HG03066 (cell line): ENCODE measurements around the gene LCE6A.

Source experiments
- ATAC-seq: cut with Tn5 transposase; IDR thresholded peaks from one replicate; pipeline ENCODE4 v1.9.1; 2021; ENCODE audit warnings: low read depth; ENCODE audit not compliant: unreplicated experiment

LCE6A gene, protein sequence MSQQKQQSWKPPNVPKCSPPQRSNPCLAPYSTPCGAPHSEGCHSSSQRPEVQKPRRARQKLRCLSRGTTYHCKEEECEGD

DNA sequence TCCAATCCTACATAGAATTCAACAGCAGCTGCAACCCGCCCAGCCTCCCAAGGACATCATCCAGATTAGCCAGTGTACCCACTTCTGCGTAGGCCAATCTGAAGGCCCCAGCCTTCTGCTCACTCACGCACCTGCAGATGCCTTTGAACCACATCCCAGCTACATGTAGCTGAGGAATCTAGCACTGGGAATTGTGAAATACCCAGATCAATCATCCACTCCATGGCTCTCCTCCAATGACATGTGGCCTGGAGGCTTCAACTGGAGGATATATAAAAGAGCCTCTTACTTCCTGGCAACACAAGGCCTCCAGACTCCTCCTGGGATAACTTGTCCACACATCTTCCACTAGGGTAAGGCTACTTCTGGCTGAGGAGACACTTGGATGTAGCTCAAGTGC, at the start of gene LCE6A:
Gene LCE6A (plus strand): TSS at position 301 of the 400 bp plus-strand sequence. CDS start 665 bp downstream, outside the sequence.
- ATAC-seq: no peak

DNA sequence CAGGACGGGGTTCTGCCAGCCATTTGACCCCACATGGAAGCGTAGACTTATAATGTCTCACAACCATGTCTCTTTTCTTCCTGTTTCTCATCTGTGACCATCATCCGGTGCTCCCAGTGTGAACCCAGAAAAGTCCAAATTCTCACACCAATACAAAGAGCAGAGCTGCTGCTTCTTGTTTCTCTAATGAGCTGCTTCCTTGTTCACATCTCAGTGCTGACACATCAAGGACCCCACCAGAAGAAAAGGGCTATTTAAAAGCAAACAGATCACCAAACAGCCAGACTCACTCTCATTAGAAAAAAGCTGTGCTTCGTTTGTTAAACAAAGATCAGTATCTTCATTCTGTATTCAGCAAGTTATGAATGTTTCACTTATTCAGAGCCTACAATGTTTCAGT, 47.0 kb upstream of the LCE6A start:
- no peak for ATAC-seq

DNA sequence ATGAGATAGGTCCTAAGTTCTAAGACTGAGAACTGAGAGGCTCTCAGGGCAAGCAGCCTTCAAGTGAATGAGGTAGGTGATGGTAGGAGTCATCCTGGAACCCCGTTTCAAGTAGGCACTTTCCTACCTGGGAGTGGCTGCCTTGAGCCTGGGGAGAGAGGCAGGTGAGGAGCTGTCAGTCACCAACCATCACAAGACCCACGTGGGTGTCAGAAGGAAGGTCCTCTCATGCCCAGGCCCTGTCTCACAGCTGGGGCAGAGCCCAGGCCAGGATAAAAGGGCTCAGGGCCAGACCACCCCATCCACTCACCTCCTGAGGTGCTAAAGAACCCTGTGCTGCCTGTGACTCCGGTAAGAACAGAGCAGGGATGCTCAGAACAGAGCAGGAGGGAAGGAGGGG, 46.2 kb upstream of the LCE6A start, which contains the start of gene LCE1D:
Gene LCE1D (plus strand): TSS at position 301 of the 400 bp plus-strand sequence. CDS start 1,074 bp downstream, outside the sequence.
- ATAC-seq: no peak

DNA sequence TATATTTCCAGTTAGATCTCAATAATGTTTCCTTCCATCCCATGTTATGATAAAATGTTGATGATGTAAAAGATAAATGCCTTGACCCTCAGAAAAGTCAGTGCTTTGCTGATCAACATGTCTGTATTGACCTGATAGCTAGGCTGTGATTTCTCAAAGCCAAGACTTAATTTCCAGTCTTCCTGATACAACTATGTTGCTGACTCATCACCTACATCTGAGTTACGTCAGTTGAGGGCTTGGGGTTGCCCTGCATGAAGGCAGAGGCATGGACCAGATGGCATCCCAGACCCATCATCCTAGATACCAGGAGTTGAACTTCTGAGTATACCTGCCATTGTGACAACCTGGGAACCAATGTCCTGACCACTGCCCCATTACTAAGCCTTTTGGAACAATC, 41.3 kb upstream of the LCE6A start:
- ATAC-seq: no peak

DNA sequence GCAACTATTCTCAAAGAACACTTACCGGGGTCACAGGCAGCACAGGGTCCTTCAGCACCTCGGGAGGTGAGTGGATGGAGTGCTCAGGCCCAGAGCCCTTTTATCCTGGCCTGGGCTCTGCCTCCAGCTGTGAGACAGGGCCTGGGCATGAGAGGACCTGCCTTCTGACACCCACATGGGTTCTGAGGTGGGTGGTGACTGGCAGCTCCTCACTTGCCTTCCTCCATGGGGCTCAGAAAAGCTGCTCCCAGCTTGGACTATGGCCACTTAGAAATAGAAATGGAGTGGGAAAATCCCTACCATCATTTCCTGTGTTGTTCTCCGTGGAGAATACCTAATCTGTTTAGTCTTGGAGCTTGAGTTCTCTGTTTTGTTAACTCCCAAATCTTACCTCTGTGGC, 36.1 kb upstream of the LCE6A start, which contains the start of gene LCE1C:
Gene LCE1C (minus strand): TSS at position 76 of the 400 bp plus-strand sequence. CDS start 1,173 bp downstream, outside the sequence.
- ATAC-seq: no peak

DNA sequence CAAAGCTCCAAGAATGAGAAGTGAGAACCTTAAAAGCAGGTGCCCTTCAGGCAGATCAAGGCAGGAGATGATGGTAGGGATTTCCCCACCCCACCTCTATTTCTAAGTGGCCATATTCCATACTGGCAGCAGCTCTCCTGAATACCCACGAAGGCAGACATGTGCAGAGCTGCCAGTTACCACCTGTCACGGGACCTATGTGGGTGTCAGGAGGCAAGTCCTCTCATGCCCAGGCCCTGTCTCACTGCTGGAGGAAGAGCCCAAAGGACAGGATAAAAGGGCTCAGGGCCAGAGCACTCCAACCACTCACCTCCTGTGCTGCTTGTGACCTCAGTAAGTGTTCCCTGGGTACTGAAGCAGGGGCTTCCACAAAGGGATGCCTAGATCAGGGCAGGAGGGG, 31.6 kb upstream of the LCE6A start:
- no peak for ATAC-seq

DNA sequence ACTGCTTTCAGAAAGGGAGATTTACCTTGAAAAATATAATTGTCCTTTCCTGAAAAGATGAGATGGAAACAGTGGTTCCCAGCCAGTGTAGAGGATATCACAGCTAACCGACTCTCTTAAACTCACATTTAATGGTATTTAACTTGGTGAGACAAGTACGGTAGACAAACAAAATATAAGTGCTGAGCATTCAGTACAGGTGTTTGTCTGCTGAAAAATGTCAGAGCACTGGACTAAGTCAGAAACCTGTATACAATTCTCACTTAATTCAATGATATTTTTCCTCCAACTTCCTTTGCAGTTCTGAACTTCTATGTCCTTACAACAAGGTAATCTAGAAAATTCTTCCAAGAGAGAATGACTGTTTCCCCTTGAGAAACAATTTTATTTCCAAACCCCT, 31.0 kb upstream of the LCE6A start, which contains the start of gene LCE1B:
Gene LCE1B (plus strand): TSS at position 301 of the 400 bp plus-strand sequence. CDS start 476 bp downstream, outside the sequence.
- ATAC-seq: no peak

DNA sequence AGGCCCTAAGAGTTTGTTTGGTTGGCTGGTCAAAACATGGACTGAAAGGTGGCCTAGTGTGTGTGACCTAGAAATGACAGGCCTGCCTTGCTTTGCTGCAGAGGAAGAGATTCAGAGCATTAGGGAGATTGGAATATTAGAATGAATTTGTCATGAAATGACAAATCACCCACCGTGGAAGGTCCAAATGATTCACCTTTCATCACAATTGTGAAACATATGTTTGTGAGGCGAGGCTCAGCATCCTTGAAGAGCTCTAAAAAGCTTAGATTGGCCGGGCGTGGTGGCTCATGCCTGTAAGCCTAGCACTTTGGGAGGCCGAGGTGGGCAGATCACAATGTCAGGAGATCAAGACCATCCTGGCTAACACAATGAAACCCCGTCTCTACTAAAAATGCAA, 25.3 kb upstream of the LCE6A start:
- no peak for ATAC-seq

DNA sequence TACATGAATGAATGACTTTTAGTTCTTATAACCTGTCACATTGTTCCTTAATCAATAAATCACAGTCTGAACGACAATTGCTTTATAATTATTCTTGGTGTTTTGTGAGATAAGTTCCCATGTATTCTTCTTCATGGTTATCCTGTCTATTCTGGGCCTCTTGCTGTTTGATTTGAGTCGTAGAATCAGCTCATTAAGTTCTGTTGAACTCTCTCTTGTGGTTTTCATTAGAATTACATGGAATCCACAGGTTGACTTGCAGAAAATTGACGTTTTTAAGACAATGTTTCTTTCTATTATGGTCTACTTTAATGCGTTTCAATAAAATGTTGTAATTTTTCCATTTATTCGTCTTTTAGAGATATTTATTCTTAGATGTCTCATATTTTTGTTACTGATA, 19.4 kb upstream of the LCE6A start:
- ATAC-seq: no peak

DNA sequence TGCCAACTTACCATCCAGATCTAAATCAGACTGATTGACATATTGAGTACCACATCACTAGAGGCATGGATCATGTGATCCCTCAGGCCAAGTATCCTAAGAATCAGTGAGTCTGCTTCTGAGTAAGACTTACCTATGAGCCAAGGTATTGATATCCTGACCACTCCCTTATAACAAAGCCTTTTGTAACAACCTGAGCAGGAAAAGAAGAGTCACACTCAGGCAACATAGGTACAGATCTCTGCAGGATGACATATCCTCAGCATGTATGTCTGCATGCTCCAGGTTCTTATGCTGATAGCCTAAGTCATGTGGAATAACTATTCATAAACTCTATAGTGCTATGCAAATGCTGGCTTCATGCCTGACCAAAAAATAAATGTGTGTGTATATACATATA, 17.7 kb upstream of the LCE6A start:
- ATAC-seq: no peak

DNA sequence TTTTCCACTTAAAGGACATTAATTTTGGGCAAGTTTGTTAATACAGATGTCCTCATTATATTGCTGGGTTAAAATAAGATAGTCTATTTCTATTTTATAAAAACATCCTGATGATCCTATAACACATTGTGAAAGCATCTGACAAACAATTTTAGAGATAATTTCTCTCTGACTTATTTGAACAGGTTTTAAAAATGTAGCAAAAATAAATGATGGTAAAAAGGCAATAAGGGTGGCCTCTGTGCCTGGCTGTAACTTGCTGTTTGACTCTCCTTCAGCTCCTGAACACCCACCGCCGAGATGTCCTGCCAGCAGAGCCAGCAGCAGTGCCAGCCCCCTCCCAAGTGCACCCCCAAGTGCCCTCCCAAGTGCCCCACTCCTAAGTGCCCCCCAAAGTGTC, 15.5 kb upstream of the LCE6A start, which contains the start of gene LCE1A:
Gene LCE1A (plus strand): TSS at position 301 of the 400 bp plus-strand sequence. CDS start 0 bp downstream, at position 301.
- ATAC-seq: no peak

DNA sequence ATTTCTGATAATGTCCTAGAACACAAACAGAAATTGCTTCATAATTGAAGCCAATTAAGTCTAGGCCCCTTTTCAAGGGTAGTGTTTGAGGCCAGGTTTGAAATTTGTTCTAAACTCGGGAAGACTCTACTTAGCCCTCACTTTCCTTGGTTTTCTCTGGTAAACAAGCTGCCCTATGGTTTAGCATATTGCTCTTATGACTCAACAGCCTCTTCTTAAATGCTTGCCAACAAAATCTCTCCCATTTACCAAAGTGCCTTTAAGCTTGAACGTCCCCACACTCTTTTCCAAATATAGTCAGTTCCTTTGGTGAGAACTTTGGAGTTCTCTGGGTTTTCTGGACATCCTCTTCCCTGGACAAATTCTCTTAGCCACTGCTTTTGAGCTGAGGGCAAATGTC, 5.8 kb upstream of the LCE6A start:
- ATAC-seq: no peak

DNA sequence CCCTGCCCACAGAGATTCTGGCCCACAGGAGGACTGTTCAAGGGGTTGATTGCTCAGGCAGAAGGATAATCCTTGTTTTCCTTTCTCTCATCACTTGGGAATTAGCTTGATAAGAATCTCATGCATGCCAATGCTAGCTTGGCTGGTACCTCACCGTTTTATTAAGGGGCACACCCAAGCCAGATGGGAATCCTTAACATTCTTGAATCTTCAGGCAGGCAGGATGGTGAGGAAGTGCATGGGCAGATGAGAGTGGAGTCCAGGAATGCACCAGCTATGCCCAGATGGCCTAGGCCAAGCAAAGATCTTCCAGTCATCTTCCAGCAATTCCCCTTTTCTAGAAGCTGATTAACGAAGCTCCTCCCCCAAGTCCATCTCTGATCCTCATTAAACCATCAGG, 13.0 kb downstream of the LCE6A start:
- no peak for ATAC-seq

DNA sequence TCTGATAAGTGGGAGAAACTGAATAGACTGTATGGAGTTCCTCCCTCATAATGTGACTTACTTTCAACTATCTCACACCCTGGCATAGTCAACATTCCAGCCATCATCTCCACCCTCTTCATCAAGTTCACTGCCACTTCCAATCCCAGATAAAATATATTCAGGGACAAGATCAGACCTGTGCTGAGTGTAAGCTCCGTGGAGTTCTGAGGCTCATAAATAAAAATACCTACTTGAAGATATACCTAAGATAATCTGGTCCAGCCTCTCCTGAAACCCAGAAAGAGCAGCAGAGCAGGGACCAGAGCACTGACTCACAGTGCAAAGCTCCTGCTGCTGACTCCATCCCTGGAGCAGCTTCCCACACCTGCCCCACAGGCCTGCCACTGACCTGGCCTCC, 15.4 kb downstream of the LCE6A start:
- ATAC-seq: no peak

DNA sequence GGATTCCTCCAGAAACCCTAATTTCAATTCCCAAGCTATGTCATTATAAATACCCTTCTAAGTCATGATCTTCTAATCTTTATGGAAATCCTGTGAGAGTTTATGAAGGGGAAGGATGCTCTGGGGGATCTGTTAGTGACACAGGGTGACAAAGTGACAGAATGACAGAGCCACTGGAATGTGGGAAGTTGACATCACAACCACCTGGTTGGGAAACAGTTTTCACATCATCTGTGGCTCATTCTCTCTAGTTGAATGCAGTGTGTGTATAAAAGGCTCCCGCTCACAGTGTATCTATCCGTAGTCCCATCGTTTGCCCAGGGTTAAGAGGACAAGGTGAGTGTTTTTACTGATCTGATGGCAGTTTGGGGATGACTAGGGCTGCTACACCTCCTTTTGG, 17.0 kb downstream of the LCE6A start, which contains the start of gene LCE7A:
Gene LCE7A (plus strand): TSS at position 301 of the 400 bp plus-strand sequence. CDS start 702 bp downstream, outside the sequence.
- ATAC-seq: no peak

DNA sequence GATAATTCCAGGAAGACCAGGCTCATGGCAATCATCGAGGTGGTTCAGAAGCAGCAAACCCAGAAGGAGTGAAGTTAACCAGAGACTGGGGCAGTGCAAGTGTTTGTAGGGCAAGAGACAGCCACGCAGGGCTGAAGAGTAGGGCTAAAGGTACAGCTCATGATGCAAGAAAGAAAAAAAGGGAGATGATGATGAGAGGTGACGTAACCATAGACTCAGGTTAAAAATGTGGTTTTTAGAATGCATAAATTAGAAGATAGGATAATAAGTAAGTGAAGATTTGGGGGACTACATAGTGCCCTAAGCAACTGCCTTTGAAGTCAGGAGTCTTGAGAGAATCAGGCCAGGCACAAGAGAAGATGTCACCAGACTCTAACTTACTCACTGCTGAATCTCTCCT, 17.5 kb downstream of the LCE6A start:
- ATAC-seq: no peak

DNA sequence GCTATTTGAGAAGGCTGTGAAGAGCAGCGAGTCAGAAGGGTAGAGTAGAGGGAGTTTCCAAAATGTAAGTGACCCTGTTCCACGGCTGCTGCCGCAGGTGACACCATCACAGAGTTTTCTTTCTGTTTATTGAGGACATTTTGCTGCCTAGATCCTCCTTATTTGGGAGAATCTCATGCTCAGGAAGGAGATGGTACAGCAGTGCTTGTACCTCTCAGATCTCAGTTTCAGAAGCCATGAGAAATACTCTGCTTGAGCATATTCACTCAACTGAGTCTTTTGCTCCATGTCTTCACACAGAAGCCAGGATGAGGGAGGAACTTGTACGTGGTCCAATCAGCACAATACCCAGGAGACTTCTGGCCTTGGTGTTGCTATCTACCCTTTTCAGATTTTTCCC, 18.7 kb downstream of the LCE6A start:
- no peak for ATAC-seq

DNA sequence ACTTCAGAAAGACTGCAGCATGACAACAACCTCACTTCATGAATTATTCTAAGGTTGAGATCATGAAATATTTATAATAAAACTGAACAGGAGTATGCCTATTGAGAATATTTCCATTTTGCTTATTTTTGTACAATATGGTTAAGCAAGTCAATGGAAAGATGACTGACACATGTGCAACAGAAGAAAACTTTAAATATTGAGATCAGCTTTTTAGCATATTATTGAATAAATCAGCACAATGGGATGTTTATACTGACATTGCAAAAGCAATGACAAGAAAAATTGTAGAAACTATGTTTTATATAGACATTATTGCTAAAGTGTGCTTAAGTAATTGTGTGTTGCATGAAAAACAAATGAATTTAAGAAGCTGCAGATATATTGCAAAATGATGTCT, 21.8 kb downstream of the LCE6A start:
- ATAC-seq: no peak

DNA sequence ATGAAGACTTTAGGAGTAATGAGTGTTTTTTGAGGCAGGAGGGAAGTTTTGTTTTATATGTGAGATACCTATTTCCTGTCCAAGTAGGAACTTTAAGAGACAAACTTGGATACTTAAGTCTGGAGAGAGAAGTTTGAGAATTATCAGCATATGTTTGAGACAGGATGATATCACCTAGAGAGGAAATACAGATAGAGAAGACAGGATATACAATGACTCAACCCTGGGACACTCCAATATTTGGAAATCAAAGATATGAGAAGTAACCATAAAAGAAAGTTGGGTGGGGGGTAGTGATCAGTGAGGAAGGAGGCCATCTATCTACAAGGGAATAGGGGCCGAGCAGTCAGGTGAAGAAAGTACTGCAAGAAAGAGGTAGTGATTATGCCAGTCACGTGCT, 23.7 kb downstream of the LCE6A start:
- no peak for ATAC-seq

DNA sequence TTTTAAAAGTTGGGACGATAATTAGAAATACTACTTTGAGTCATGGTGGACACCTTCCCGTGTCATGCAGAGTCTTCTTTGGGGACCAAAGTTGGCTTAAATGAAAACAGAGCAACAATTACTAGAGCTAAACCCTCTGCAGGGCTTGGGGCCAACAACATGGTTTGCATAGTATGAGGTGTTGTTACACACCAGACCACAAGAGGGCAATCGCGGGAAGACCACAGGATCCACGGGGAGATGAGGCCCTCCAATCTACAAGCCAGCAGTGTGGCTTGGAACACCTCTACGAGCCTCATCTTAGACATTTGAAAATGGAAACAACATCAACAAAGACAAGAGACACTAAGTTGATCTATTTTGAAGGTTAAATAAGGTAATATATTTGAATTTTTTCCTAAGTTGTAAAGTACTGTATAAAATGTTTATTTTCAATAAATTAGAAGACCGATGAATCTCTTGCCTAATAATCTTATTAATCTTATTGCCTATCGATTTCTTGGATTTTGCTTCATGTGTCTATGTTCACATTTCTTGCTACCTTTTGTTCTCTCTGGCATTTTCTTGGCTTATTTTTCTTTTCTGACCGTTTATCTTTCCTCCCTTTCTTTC, 27.3 kb downstream of the LCE6A start:
- no peak for ATAC-seq

DNA sequence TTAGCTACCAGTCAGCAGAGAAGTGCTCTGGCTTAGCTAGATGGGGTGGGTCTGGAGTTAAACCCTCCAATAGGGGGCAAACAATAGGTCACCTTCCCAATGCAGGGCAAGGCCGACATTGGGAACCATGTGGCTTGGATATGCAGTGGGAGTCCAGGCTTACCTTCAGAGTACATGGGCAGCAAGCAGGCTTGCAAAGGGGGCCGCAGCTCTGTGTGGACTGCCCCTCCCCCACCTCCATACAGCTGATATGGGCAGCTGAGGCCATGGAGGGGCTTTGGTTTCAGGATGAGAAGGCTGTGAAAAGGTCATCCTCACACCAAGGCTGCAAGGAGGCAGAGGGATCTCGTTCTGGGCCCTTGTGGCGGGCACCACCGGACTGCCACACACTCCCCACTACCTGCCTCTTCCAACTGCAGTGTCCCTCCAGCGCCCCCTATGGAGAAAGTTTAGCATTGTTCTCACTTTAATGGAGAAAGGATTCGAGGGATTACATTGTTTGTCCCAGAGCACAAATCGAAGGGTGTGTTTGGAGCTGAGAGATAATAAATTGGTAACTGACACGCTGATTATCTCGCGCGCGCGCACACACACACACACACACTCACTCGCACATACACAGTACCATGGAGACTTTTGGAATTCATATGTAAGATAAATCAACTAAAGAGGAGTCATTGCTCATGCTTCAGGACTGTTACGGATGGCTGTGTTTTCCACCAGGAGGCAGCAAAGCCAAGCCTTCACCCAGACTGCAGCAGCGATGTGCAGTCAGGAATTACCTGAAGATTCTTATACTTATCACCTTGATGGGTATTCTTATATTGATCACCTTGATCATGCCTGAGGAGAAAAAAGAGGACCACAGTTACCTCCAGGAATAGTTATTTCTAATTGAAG, 28.4 kb downstream of the LCE6A start:
- ATAC-seq: no peak
